Measurements from ENCODE around the gene CAP1.

DNA sequence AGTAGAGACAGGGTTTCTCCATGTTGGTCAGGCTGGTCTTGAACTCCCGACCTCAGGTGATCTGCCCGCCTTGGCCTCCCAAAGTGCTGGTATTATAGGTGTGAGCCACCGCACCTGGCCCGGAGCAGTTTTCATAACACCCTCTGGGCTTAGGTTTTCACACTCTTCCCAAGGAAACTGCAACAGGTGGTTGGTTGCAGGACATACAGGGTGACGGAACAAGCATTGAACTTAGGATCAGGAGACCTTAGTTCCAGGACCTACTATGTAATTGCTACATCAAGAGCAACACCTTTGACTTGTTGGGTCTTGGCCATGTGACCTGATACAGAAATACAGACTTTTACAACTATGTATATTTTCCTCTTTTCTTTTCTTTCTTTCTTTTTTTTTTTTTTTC lies 47.6 kb upstream of the CAP1 start:
- TF ChIP-seq, protein P1, sequence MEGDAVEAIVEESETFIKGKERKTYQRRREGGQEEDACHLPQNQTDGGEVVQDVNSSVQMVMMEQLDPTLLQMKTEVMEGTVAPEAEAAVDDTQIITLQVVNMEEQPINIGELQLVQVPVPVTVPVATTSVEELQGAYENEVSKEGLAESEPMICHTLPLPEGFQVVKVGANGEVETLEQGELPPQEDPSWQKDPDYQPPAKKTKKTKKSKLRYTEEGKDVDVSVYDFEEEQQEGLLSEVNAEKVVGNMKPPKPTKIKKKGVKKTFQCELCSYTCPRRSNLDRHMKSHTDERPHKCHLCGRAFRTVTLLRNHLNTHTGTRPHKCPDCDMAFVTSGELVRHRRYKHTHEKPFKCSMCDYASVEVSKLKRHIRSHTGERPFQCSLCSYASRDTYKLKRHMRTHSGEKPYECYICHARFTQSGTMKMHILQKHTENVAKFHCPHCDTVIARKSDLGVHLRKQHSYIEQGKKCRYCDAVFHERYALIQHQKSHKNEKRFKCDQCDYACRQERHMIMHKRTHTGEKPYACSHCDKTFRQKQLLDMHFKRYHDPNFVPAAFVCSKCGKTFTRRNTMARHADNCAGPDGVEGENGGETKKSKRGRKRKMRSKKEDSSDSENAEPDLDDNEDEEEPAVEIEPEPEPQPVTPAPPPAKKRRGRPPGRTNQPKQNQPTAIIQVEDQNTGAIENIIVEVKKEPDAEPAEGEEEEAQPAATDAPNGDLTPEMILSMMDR (IDR thresholded peaks at IDR 0.05) = no peak
- TF ChIP-seq POLR2AphosphoS5 (IDR thresholded peaks at IDR 0.05) = no peak
